Measurements from ENCODE around the gene PACS1. TPM values are rescaled to one million over a fixed set of nuclear protein-coding genes. Genes with fewer than 3 reads are reported as not detected.

PACS1 gene
- total RNA-seq, 6 experiments from 2014 or later: 5.8 to 23.7 (median 12.5) TPM

DNA sequence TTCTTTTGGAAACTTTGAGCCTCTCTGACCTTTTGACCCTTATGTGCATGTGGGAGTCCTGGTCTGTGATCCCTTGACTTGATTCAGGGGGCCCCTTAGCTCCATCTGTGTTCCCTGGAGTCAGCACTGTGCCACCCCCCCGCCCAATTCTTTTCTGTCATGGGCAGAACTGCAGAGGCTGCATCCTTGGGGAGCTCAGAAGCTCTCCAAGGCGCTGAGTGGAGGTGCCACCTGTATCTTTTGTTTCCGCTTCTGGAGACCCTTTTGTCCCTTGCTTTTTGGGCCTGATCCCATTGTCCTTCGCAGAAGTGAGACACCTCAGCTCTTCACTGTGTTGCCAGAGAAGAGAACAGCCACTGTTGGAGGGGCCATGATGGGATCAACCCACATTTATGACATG, 2.4 kb upstream of the PACS1 start:
- intact Hi-C loops (cut with DNase I): no loop called here
- Histone ChIP-seq H3K36me3 (peaks cover 7 to 55% (median 31%) of the 10 kb centered on the region in 4 donors), H3K4me3 (no peak overlapping the region), H3K27me3 (no peaks in the 10 kb centered on the region), H3K9me3 (no peaks in the 10 kb centered on the region), H3K27ac (peak overlapping the region in 1 of 3 donors; percentile 95), H3K4me1 (peaks cover 0 to 30% (median 11%) of the 10 kb centered on the region in 4 donors)
- DNase-seq (peak in 1 of 3 donors; percentile 36), ATAC-seq (no peak)
- no peak for TF ChIP-seq POLR2A (IDR thresholded peaks at IDR 0.05)
- TF ChIP-seq CTCF (IDR thresholded peaks at IDR 0.05): no peak
- WGBS (ENCODE audit: insufficient coverage, low coverage, low lambda C conversion rate, missing lambda C conversion rate): no CpG with 5 or more reads among the region's 4 CpGs

- peaks cover 6 to 49% (median 25%) of the 10 kb centered on the region in 4 donors for H3K36me3 ChIP-seq
- intact Hi-C loops (cut with DNase I): no loop called here
- H3K4me3 ChIP-seq: no peak overlapping the region
- peak overlapping the region; percentile 79 to 95 (median 86) for H3K27ac ChIP-seq
- H3K9me3 ChIP-seq: no peaks in the 10 kb centered on the region
- 53% methylated on average over 14 of the region's 17 CpGs for WGBS (ENCODE audit: insufficient coverage, low coverage, low lambda C conversion rate, missing lambda C conversion rate)
- peaks cover 0 to 30% (median 11%) of the 10 kb centered on the region in 4 donors for H3K4me1 ChIP-seq
- no peaks in the 10 kb centered on the region for H3K27me3 ChIP-seq
- DNase-seq (peak; percentile 59 to 74 (median 71)), ATAC-seq (peak; percentile 46 to 57 (median 48))
- no peak for TF ChIP-seq POLR2A (IDR thresholded peaks at IDR 0.05)
- peak; percentile 61 to 91 (median 87) for TF ChIP-seq CTCF (IDR thresholded peaks at IDR 0.05)
Observed at GRCh38 chr11:66068154-66068821, 1.8 kb upstream of the PACS1 start.

GRCh38 chr11:66068923-66069714, 953 bp upstream of the PACS1 start:
- peaks cover 0 to 30% (median 11%) of the 10 kb centered on the region in 4 donors for H3K4me1 ChIP-seq
- H3K27me3 ChIP-seq: no peaks in the 10 kb centered on the region
- peaks cover 6 to 41% (median 21%) of the 10 kb centered on the region in 4 donors for H3K36me3 ChIP-seq
- H3K4me3 ChIP-seq: peak overlapping the region; percentile 41 to 74 (median 62)
- ATAC-seq (peak; percentile 31 to 60 (median 38)), DNase-seq (peak in 2 of 3 donors; percentile 53 to 59)
- intact Hi-C loops (cut with DNase I): no loop called here
- H3K27ac ChIP-seq: peak overlapping the region; percentile 79 to 95 (median 86)
- WGBS (ENCODE audit: insufficient coverage, low coverage, low lambda C conversion rate, missing lambda C conversion rate): 12% methylated on average over 13 of the region's 14 CpGs
- no peaks in the 10 kb centered on the region for H3K9me3 ChIP-seq
- TF ChIP-seq CTCF (IDR thresholded peaks at IDR 0.05) (no peak), POLR2A (IDR thresholded peaks at IDR 0.05) (no peak)

DNA sequence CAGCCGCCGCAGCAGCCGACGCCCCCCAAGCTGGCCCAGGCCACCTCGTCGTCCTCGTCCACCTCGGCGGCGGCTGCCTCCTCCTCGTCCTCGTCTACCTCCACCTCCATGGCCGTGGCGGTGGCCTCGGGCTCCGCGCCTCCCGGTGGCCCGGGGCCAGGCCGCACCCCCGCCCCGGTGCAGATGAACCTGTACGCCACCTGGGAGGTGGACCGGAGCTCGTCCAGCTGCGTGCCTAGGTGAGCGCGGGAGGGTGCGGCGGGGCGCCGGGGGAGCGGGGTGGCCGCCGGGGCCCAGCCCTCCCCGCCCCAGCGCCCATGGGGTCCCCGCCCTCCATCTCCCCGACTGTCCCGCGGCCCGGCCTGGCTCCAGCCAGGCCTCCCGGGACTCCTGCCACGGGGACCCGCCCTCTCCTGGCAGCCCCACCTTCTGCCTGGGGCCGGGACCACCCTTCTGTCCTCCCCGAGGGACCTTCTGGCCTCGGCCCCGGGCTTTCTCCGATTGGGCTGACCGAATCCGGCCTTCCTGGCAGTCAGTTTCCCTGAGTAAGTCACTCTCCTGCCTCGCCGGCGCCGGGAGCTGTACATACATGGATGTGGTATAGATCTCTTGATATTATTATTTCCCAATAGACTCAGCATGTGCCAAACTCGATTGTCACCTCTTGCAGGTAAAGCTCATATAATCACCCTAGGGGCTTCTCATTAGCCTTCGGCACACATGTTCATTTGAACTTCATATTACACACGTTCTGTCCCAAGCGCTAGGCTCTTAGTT, 720 bp downstream of the PACS1 start:
- WGBS (ENCODE audit: insufficient coverage, low coverage, low lambda C conversion rate, missing lambda C conversion rate): 27% methylated on average over 13 of the region's 60 CpGs
- Histone ChIP-seq H3K4me3 (peak overlapping the region; percentile 55 to 74 (median 72)), H3K36me3 (peaks cover 6 to 35% (median 19%) of the 10 kb centered on the region in 4 donors), H3K4me1 (peaks cover 0 to 30% (median 11%) of the 10 kb centered on the region in 4 donors), H3K9me3 (no peaks in the 10 kb centered on the region), H3K27ac (peak overlapping the region; percentile 58 to 86 (median 80)), H3K27me3 (no peaks in the 10 kb centered on the region)
- DNase-seq: peak; percentile 58 to 70 (median 60)
- intact Hi-C loops (cut with DNase I): no loop called here
- TF ChIP-seq POLR2A (IDR thresholded peaks at IDR 0.05) (no peak), CTCF (IDR thresholded peaks at IDR 0.05) (no peak)
- peak in 3 of 4 donors; percentile 1 for ATAC-seq

Data from right lobe of liver (tissue), 6 donors.